Panc1 (cell line): Measurements from ENCODE around the gene KIF21B. TPM values are rescaled to one million over a fixed set of nuclear protein-coding genes. Genes with fewer than 3 reads are reported as not detected.

ENCODE experiments used
- ATAC-seq: fragments of 200-7000 bp; cut with Tn5 transposase; 2 replicates; pipeline ENCODE4 v1.9.1; 2020; ENCODE audit warnings: mild to moderate bottlenecking, moderate library complexity
- BruUV-seq: library from RNA; stranded (reverse); fragments of 400-500 nt; replicated peaks from 2 replicates; lab custom pipeline; 2021; lab: Mats Ljungman, UMichigan
- CTCF ChIA-PET: fragments of 300-600 bp; sonication (Branson Sonifier 250); formaldehyde crosslinking; loops from one replicate; lab custom pipeline; 2022; ENCODE audit warnings: antibody characterized with exemption; lab: Charles Lee
- POLR2A ChIA-PET: fragments of 300-600 bp; sonication (Branson Sonifier 250); formaldehyde crosslinking; loops from one replicate; lab custom pipeline; 2022; ENCODE audit warnings: antibody characterized with exemption; lab: Charles Lee
- DNase-seq: peaks from one replicate; pipeline ENCODE4 v3.0.0-alpha.2; 2010; ENCODE audit warnings: low read depth, low spot score
- H3K27ac ChIP-seq: 2 replicates; pipeline ENCODE4 v1.5.1; 2011; ENCODE audit warnings: mild to moderate bottlenecking, low read length, inconsistent platforms
- H3K27me3 ChIP-seq: fragments of 200-500 bp; sonication (Bioruptor generic); 2 replicates; pipeline ENCODE4 v1.6.0; 2014; ENCODE audit warnings: low read length, inconsistent platforms; ENCODE audit not compliant: control insufficient read depth, insufficient read depth
- H3K36me3 ChIP-seq: fragments of 200-500 bp; sonication (Bioruptor generic); 2 replicates; pipeline ENCODE4 v1.5.1; 2014; ENCODE audit warnings: inconsistent platforms, mild to moderate bottlenecking, low read length, moderate library complexity; ENCODE audit not compliant: control insufficient read depth, insufficient read depth
- H3K4me1 ChIP-seq: 2 replicates; pipeline ENCODE4 v1.5.1; 2011; ENCODE audit warnings: inconsistent platforms, mild to moderate bottlenecking, low read length, moderate library complexity; ENCODE audit not compliant: control insufficient read depth, insufficient read depth
- H3K4me3 ChIP-seq, 2 experiments: 2 replicates each; pipeline ENCODE4 v1.5.1; 2011 to 2012; ENCODE audit warnings: low read depth in 2 of 2, low read length in 2 of 2, mild to moderate bottlenecking in 2 of 2, inconsistent platforms in 1 of 2, moderate library complexity in 1 of 2
- H3K9me3 ChIP-seq: fragments of 200-500 bp; sonication (Bioruptor generic); 2 replicates; pipeline ENCODE4 v1.5.1; 2014; ENCODE audit warnings: low read depth, mild to moderate bottlenecking, inconsistent platforms, low read length, moderate library complexity; ENCODE audit not compliant: control insufficient read depth, insufficient read depth
- CTCF ChIP-seq: fragments of 450-650 bp; IDR thresholded peaks from 2 replicates; pipeline ENCODE4 v1.5.1; 2017; ENCODE audit warnings: mild to moderate bottlenecking
- POLR2AphosphoS5 ChIP-seq: IDR thresholded peaks from 2 replicates; pipeline ENCODE4 v1.6.1; 2012; ENCODE audit warnings: mild to moderate bottlenecking, low read depth, low read length, moderate library complexity
- SIN3A ChIP-seq: IDR thresholded peaks from 2 replicates; pipeline ENCODE4 v1.6.1; 2012; ENCODE audit warnings: low read depth, mild to moderate bottlenecking, low read length, moderate library complexity, borderline replicate concordance; ENCODE audit not compliant: insufficient read depth
- TCF7L2 ChIP-seq: IDR thresholded peaks from 2 replicates; pipeline ENCODE4 v1.6.1; 2011; ENCODE audit warnings: mild to moderate bottlenecking, low read depth, low read length, inconsistent platforms
- in situ Hi-C: cut with HindIII; loops from 2 replicates; pipeline ENCODE4 v1.10.0; 2016; ENCODE audit warnings: low sequenced_read_pairs, low pct_unique_long_range_greater_than_20kb
- intact Hi-C: fragments of 100-400 bp; cut with micrococcal nuclease; formaldehyde crosslinking; loops from one replicate; pipeline ENCODE4 v1.10.0; 2022; ENCODE audit not compliant: unreplicated experiment
- total RNA-seq: library from RNA; stranded (reverse); gene quantifications from one replicate; pipeline ENCODE4 v1.2.1, GENCODE V29; 2021; ENCODE audit not compliant: unreplicated experiment
- TF ChIP-seq, protein P1 (sequence below), 2 experiments: IDR thresholded peaks; 2 replicates each; pipeline ENCODE4 v1.6.1; 2011 to 2012; ENCODE audit warnings: low read depth in 2 of 2, control low read depth in 1 of 2, low read length in 1 of 2, mild to moderate bottlenecking in 1 of 2, moderate library complexity in 1 of 2; ENCODE audit not compliant: insufficient read depth in 1 of 2

The KIF21B gene
- total RNA-seq, 1 experiment from 2014 or later, result 0.46 TPM

- Histone ChIP-seq H3K36me3 (no peaks in the 10 kb centered on the region), H3K27ac (no peak overlapping the region), H3K4me3 (no peak overlapping the region), H3K4me1 (no peaks in the 10 kb centered on the region), H3K27me3 (peaks cover 4% of the 10 kb centered on the region; the same call in 1 of the 2 replicates), H3K9me3 (no peaks in the 10 kb centered on the region)
- POLR2A ChIA-PET, result no interaction called here
- no TSS peak for BruUV-seq
- no peak for TF ChIP-seq TCF7L2
- no peak for TF ChIP-seq CTCF
- TF ChIP-seq POLR2AphosphoS5, result no peak
- TF ChIP-seq, protein P1, sequence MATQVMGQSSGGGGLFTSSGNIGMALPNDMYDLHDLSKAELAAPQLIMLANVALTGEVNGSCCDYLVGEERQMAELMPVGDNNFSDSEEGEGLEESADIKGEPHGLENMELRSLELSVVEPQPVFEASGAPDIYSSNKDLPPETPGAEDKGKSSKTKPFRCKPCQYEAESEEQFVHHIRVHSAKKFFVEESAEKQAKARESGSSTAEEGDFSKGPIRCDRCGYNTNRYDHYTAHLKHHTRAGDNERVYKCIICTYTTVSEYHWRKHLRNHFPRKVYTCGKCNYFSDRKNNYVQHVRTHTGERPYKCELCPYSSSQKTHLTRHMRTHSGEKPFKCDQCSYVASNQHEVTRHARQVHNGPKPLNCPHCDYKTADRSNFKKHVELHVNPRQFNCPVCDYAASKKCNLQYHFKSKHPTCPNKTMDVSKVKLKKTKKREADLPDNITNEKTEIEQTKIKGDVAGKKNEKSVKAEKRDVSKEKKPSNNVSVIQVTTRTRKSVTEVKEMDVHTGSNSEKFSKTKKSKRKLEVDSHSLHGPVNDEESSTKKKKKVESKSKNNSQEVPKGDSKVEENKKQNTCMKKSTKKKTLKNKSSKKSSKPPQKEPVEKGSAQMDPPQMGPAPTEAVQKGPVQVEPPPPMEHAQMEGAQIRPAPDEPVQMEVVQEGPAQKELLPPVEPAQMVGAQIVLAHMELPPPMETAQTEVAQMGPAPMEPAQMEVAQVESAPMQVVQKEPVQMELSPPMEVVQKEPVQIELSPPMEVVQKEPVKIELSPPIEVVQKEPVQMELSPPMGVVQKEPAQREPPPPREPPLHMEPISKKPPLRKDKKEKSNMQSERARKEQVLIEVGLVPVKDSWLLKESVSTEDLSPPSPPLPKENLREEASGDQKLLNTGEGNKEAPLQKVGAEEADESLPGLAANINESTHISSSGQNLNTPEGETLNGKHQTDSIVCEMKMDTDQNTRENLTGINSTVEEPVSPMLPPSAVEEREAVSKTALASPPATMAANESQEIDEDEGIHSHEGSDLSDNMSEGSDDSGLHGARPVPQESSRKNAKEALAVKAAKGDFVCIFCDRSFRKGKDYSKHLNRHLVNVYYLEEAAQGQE (IDR thresholded peaks at IDR 0.05; ENCODE audit: insufficient read depth in 1 of 2, low read depth in 2 of 2, low read length in 1 of 2), result no peak
- TF ChIP-seq SIN3A, result no peak
- in situ Hi-C loops, result no loop called here
- intact Hi-C loops, result no loop called here
- no peak for DNase-seq
- CTCF ChIA-PET, result no interaction called here
- no peak for ATAC-seq
Observed at GRCh38 chr1:201062511-201063091, 39.1 kb upstream of the KIF21B start.

DNA sequence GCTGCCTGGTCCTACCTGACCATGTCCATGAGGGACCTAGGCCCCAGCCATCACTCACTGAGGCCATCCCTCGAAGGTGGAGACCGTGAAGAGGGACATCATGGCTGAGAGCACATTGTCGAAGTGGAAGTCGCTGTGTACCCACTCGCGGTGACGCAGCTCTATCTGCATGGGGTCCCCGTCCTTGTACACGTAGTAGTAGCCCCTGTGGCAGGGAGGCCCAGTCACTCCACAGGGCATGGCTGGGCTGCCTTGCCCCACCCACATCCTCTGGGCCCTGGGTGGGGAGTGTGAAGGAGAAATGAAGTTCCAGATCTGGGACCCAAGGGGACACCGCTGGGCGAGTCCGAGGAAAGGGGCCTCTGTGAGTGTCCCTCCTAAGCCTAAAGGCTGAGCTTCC lies 38.4 kb upstream of the KIF21B start:
- intact Hi-C loops, result no loop called here
- no TSS peak for BruUV-seq
- CTCF ChIA-PET, result no interaction called here

More for the DNA sequence above, 38.4 kb upstream of the KIF21B start:
- H3K4me3 ChIP-seq, result no peak overlapping the region
- H3K4me1 ChIP-seq, result no peaks in the 10 kb centered on the region
- ATAC-seq (no peak), DNase-seq (no peak)
- no peaks in the 10 kb centered on the region for H3K36me3 ChIP-seq
- H3K27ac ChIP-seq, result no peak overlapping the region
- H3K9me3 ChIP-seq, result no peaks in the 10 kb centered on the region
- no peak for TF ChIP-seq POLR2AphosphoS5
- TF ChIP-seq, protein P1 (IDR thresholded peaks at IDR 0.05; ENCODE audit: insufficient read depth in 1 of 2, low read depth in 2 of 2, low read length in 1 of 2), result no peak
- no peak for TF ChIP-seq SIN3A
- no peak for TF ChIP-seq CTCF
- TF ChIP-seq TCF7L2, result no peak
- in situ Hi-C loops, result no loop called here
- peaks cover 4% of the 10 kb centered on the region; the same call in 1 of the 2 replicates for H3K27me3 ChIP-seq
- POLR2A ChIA-PET, result no interaction called here
